Measurements from ENCODE around the gene TMEM132C.

The TMEM132C gene

DNA sequence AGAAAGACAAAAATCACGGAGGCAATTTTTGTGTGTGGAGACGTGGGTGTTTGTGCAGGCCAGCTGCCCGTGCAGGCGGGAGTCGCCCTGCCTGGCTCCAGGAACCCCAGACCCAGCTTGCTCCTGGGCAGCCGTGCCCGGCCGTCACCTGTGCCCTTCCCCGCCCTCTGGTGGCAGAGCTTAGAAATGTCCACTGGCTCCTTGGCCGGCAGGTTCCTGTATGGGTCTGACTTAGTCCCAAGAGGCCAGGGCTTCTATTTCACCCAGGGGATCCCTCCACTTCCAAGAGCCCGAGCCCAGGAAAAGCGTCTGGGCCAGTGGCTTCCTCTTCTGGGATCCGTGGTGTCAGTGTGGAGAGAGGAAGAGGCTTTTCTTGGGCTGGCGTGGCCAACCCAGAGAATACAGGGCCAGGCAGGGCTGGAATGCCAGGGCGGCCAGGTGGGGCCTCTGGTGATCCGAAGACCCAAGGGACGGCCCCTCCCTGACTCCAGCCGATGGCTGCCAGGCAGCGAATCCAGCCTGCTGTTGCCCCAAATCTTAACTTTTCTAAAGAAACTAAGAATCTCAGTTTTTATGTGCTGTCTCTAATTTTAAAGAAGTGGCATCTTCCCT lies 120.9 kb downstream of the TMEM132C start:
- in situ Hi-C loops (cut with HindIII; ENCODE audit: low pct_ligation_motif_present, low sequenced_read_pairs) = no loop called here
- Histone ChIP-seq H3K36me3 (replicated peaks) (no peaks in the 10 kb centered on the region), H3K27ac (no peak overlapping the region), H3K4me3 (ENCODE audit: low read depth, low read length) (no peak overlapping the region), H3K27me3 (replicated peaks) (no peaks in the 10 kb centered on the region)
- DNase-seq = no peak
- TF ChIP-seq, protein P1, sequence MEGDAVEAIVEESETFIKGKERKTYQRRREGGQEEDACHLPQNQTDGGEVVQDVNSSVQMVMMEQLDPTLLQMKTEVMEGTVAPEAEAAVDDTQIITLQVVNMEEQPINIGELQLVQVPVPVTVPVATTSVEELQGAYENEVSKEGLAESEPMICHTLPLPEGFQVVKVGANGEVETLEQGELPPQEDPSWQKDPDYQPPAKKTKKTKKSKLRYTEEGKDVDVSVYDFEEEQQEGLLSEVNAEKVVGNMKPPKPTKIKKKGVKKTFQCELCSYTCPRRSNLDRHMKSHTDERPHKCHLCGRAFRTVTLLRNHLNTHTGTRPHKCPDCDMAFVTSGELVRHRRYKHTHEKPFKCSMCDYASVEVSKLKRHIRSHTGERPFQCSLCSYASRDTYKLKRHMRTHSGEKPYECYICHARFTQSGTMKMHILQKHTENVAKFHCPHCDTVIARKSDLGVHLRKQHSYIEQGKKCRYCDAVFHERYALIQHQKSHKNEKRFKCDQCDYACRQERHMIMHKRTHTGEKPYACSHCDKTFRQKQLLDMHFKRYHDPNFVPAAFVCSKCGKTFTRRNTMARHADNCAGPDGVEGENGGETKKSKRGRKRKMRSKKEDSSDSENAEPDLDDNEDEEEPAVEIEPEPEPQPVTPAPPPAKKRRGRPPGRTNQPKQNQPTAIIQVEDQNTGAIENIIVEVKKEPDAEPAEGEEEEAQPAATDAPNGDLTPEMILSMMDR (IDR thresholded peaks at IDR 0.05; ENCODE audit: low read depth, low read length, missing control alignments) = peak; percentile 36

- H3K36me3 ChIP-seq (replicated peaks) = no peaks in the 10 kb centered on the region
- no peak overlapping the region for H3K27ac ChIP-seq
- H3K27me3 ChIP-seq (replicated peaks) = no peaks in the 10 kb centered on the region
- no peak overlapping the region for H3K4me3 ChIP-seq (ENCODE audit: low read depth, low read length)
- in situ Hi-C loops (cut with HindIII; ENCODE audit: low pct_ligation_motif_present, low sequenced_read_pairs) = no loop called here
- TF ChIP-seq, protein P1 (IDR thresholded peaks at IDR 0.05; ENCODE audit: low read depth, low read length, missing control alignments) = no peak
- no peak for DNase-seq
Measured at GRCh38 chr12:128388461-128389000, 121.6 kb downstream of the TMEM132C start.

GRCh38 chr12:128393346-128393745 lies 126.4 kb downstream of the TMEM132C start:
- H3K4me3 ChIP-seq (ENCODE audit: low read depth, low read length) = no peak overlapping the region
- in situ Hi-C loops (cut with HindIII; ENCODE audit: low pct_ligation_motif_present, low sequenced_read_pairs) = no loop called here
- H3K27ac ChIP-seq = no peak overlapping the region
- no peaks in the 10 kb centered on the region for H3K27me3 ChIP-seq (replicated peaks)
- no peak for DNase-seq
- TF ChIP-seq, protein P1 (IDR thresholded peaks at IDR 0.05; ENCODE audit: low read depth, low read length, missing control alignments) = no peak
- H3K36me3 ChIP-seq (replicated peaks) = no peaks in the 10 kb centered on the region

- no peaks in the 10 kb centered on the region for H3K36me3 ChIP-seq (replicated peaks)
- no peak for DNase-seq
- H3K27ac ChIP-seq = no peak overlapping the region
- TF ChIP-seq, protein P1 (IDR thresholded peaks at IDR 0.05; ENCODE audit: low read depth, low read length, missing control alignments) = no peak
- H3K27me3 ChIP-seq (replicated peaks) = no peaks in the 10 kb centered on the region
- in situ Hi-C loops (cut with HindIII; ENCODE audit: low pct_ligation_motif_present, low sequenced_read_pairs) = no loop called here
- no peak overlapping the region for H3K4me3 ChIP-seq (ENCODE audit: low read depth, low read length)
Measured at GRCh38 chr12:128394137-128394536, 127.2 kb downstream of the TMEM132C start.

GRCh38 chr12:128399253-128399652 lies 132.3 kb downstream of the TMEM132C start:
- no peak for DNase-seq
- in situ Hi-C loops (cut with HindIII; ENCODE audit: low pct_ligation_motif_present, low sequenced_read_pairs) = no loop called here
- Histone ChIP-seq H3K27me3 (replicated peaks) (no peaks in the 10 kb centered on the region), H3K27ac (no peak overlapping the region), H3K4me3 (ENCODE audit: low read depth, low read length) (no peak overlapping the region), H3K36me3 (replicated peaks) (no peaks in the 10 kb centered on the region)
- TF ChIP-seq, protein P1 (IDR thresholded peaks at IDR 0.05; ENCODE audit: low read depth, low read length, missing control alignments) = no peak

All from brain microvascular endothelial cell (primary cell).